HUES64 (cell line): ENCODE data around the gene DIRAS1.

Experiments used
- H3K27ac ChIP-seq: 2 replicates; pipeline ENCODE4 v1.7.0; 2013; ENCODE audit warnings: low read depth, low read length, inconsistent platforms
- H3K27me3 ChIP-seq: 2 replicates; pipeline ENCODE4 v1.6.1; 2013; ENCODE audit warnings: mild to moderate bottlenecking, low read length; ENCODE audit not compliant: insufficient read depth
- H3K36me3 ChIP-seq: 2 replicates; pipeline ENCODE4 v1.6.1; 2013; ENCODE audit warnings: mild to moderate bottlenecking, low read length; ENCODE audit not compliant: insufficient read depth
- H3K4me1 ChIP-seq: 2 replicates; pipeline ENCODE4 v1.6.1; 2013; ENCODE audit warnings: mild to moderate bottlenecking, low read length, moderate library complexity; ENCODE audit not compliant: insufficient read depth
- H3K4me3 ChIP-seq: 2 replicates; pipeline ENCODE4 v1.5.1; 2013; ENCODE audit warnings: mild to moderate bottlenecking, low read length, moderate library complexity
- H3K9ac ChIP-seq: 2 replicates; pipeline ENCODE4 v1.6.1; 2013; ENCODE audit warnings: mild to moderate bottlenecking, low read depth, low read length
- H3K9me3 ChIP-seq: 2 replicates; pipeline ENCODE4 v1.6.1; 2013; ENCODE audit warnings: low read depth, low read length; ENCODE audit not compliant: insufficient read depth
- WGBS: fragments of 150-250, 120-280 bp; methylation state at CpG from one replicate; pipeline ENCODE4 v1.1.7; 2013; ENCODE audit warnings: missing lambda C conversion rate; 5-methylcytosine and 5-hydroxymethylcytosine counted together

DIRAS1 gene

GRCh38 chr19:2726160-2726855, 5.1 kb upstream of the DIRAS1 start:
- Histone ChIP-seq H3K9ac (no peak overlapping the region; the same call in 1 of the 2 replicates), H3K27me3 (peaks cover 14% of the 10 kb centered on the region), H3K9me3 (no peaks in the 10 kb centered on the region), H3K4me1 (no peaks in the 10 kb centered on the region), H3K36me3 (no peaks in the 10 kb centered on the region), H3K27ac (no peak overlapping the region), H3K4me3 (peak overlapping the region; percentile 7; the same call in 1 of the 2 replicates)
- 86% methylated on average over 15 of the region's 15 CpGs for WGBS

GRCh38 chr19:2724148-2724557, 3.0 kb upstream of the DIRAS1 start:
- no peaks in the 10 kb centered on the region; the same call in 1 of the 2 replicates for H3K4me1 ChIP-seq
- no peak overlapping the region for H3K27ac ChIP-seq
- H3K9ac ChIP-seq, result no peak overlapping the region
- H3K4me3 ChIP-seq, result no peak overlapping the region
- 71% methylated on average over 7 of the region's 7 CpGs for WGBS
- H3K9me3 ChIP-seq, result no peaks in the 10 kb centered on the region
- no peaks in the 10 kb centered on the region for H3K36me3 ChIP-seq
- H3K27me3 ChIP-seq, result peaks cover 14% of the 10 kb centered on the region

GRCh38 chr19:2723747-2724146, 2.6 kb upstream of the DIRAS1 start:
- 87% methylated on average over 14 of the region's 14 CpGs for WGBS
- H3K36me3 ChIP-seq, result no peaks in the 10 kb centered on the region
- no peak overlapping the region for H3K9ac ChIP-seq

GRCh38 chr19:2723345-2723715, 2.2 kb upstream of the DIRAS1 start:
- no peak overlapping the region for H3K9ac ChIP-seq

More at GRCh38 chr19:2723747-2724146, 2.6 kb upstream of the DIRAS1 start:
- H3K4me3 ChIP-seq, result no peak overlapping the region
- peaks cover 14% of the 10 kb centered on the region for H3K27me3 ChIP-seq
- no peaks in the 10 kb centered on the region; the same call in 1 of the 2 replicates for H3K4me1 ChIP-seq
- H3K27ac ChIP-seq, result no peak overlapping the region
- no peaks in the 10 kb centered on the region for H3K9me3 ChIP-seq

GRCh38 chr19:2722541-2723344, 1.6 kb upstream of the DIRAS1 start:
- no peaks in the 10 kb centered on the region for H3K36me3 ChIP-seq
- H3K9ac ChIP-seq, result no peak overlapping the region
- 73% methylated on average over 28 of the region's 28 CpGs for WGBS
- no peak overlapping the region for H3K4me3 ChIP-seq
- H3K9me3 ChIP-seq, result no peaks in the 10 kb centered on the region
- H3K27me3 ChIP-seq, result peaks cover 14% of the 10 kb centered on the region
- no peaks in the 10 kb centered on the region; the same call in 1 of the 2 replicates for H3K4me1 ChIP-seq
- H3K27ac ChIP-seq, result no peak overlapping the region

More at GRCh38 chr19:2723345-2723715, 2.2 kb upstream of the DIRAS1 start:
- H3K27ac ChIP-seq, result no peak overlapping the region
- 92% methylated on average over 13 of the region's 13 CpGs for WGBS
- no peaks in the 10 kb centered on the region for H3K9me3 ChIP-seq
- no peaks in the 10 kb centered on the region; the same call in 1 of the 2 replicates for H3K4me1 ChIP-seq
- H3K36me3 ChIP-seq, result no peaks in the 10 kb centered on the region
- peaks cover 14% of the 10 kb centered on the region for H3K27me3 ChIP-seq
- no peak overlapping the region for H3K4me3 ChIP-seq

GRCh38 chr19:2721570-2722540, 683 bp upstream of the DIRAS1 start:
- no peak overlapping the region for H3K27ac ChIP-seq
- H3K9ac ChIP-seq, result peak overlapping the region; percentile 44; the same call in 1 of the 2 replicates
- H3K4me1 ChIP-seq, result no peaks in the 10 kb centered on the region; the same call in 1 of the 2 replicates
- peak overlapping the region; percentile 59 for H3K4me3 ChIP-seq
- WGBS, result 30% methylated on average over 39 of the region's 39 CpGs
- H3K27me3 ChIP-seq, result peaks cover 11% of the 10 kb centered on the region
- no peaks in the 10 kb centered on the region for H3K36me3 ChIP-seq
- no peaks in the 10 kb centered on the region for H3K9me3 ChIP-seq

GRCh38 chr19:2719920-2720776, 1.0 kb downstream of the DIRAS1 start:
- Histone ChIP-seq H3K36me3 (no peaks in the 10 kb centered on the region), H3K9ac (peak overlapping the region; percentile 6; the same call in 1 of the 2 replicates), H3K4me3 (peak overlapping the region; percentile 49), H3K9me3 (peaks cover 9% of the 10 kb centered on the region), H3K27me3 (peaks cover 11% of the 10 kb centered on the region), H3K27ac (peak overlapping the region; percentile 73; the same call in 1 of the 2 replicates), H3K4me1 (no peaks in the 10 kb centered on the region; the same call in 1 of the 2 replicates)
- 3% methylated on average over 37 of the region's 37 CpGs for WGBS

GRCh38 chr19:2719232-2719735, 1.9 kb downstream of the DIRAS1 start:
- H3K27ac ChIP-seq, result peak overlapping the region; percentile 73; the same call in 1 of the 2 replicates
- no peaks in the 10 kb centered on the region for H3K36me3 ChIP-seq
- peaks cover 11% of the 10 kb centered on the region for H3K27me3 ChIP-seq
- peaks cover 9% of the 10 kb centered on the region for H3K9me3 ChIP-seq
- H3K4me3 ChIP-seq, result no peak overlapping the region
- H3K9ac ChIP-seq, result no peak overlapping the region
- 54% methylated on average over 4 of the region's 7 CpGs for WGBS
- no peaks in the 10 kb centered on the region; the same call in 1 of the 2 replicates for H3K4me1 ChIP-seq

- no peaks in the 10 kb centered on the region; the same call in 1 of the 2 replicates for H3K4me1 ChIP-seq
- H3K4me3 ChIP-seq, result no peak overlapping the region
- H3K27me3 ChIP-seq, result peaks cover 11% of the 10 kb centered on the region
These were observed 3.3 kb downstream of the DIRAS1 start for GRCh38 chr19:2717638-2718541.

More at GRCh38 chr19:2717638-2718541, 3.3 kb downstream of the DIRAS1 start:
- H3K27ac ChIP-seq, result no peak overlapping the region
- 94% methylated on average over 49 of the region's 52 CpGs for WGBS
- H3K36me3 ChIP-seq, result no peaks in the 10 kb centered on the region
- H3K9me3 ChIP-seq, result peaks cover 9% of the 10 kb centered on the region
- no peak overlapping the region for H3K9ac ChIP-seq
